ENCODE measurements around the gene HOOK2.

- no peak for TF ChIP-seq CTCF (IDR thresholded peaks at IDR 0.05 in 8 of 11, conservative IDR thresholded peaks at IDR 0.05 in 3 of 11)
- TF ChIP-seq POLR2A (IDR thresholded peaks at IDR 0.05), result peak in 1 of 3 donors; percentile 66
- peak; percentile 80 to 88 (median 81) for TF ChIP-seq POLR2AphosphoS5 (IDR thresholded peaks at IDR 0.05)
Measured at GRCh38 chr19:12722566-12723380, 52.6 kb downstream of the HOOK2 start.

Measured in spleen (tissue), 7 donors.